ENCODE results near the gene NT5M.

NT5M gene

GRCh38 chr17:17384291-17384615 lies 81.1 kb downstream of the NT5M start:
- H4K91ac ChIP-seq (ENCODE audit: low read depth, low read length), result no peak overlapping the region
- H2BK12ac ChIP-seq (ENCODE audit: low read length), result no peak overlapping the region
- no peak overlapping the region for H3K4me3 ChIP-seq (ENCODE audit: low read depth, low read length)
- H3K23ac ChIP-seq (ENCODE audit: low read length), result no peak overlapping the region
- H3K27me3 ChIP-seq (ENCODE audit: insufficient read depth, low read length), result no peaks in the 10 kb centered on the region
- no peak for DNase-seq
- WGBS (ENCODE audit: extremely low coverage, insufficient coverage, insufficient read length), result no CpG with 5 or more reads among the region's 6 CpGs
- peaks cover 1% of the 10 kb centered on the region for H3K79me2 ChIP-seq (ENCODE audit: control insufficient read depth, insufficient read depth, low read length, poor library complexity)
- no peak overlapping the region for H4K8ac ChIP-seq (ENCODE audit: low read depth, low read length)
- no peak overlapping the region for H3K14ac ChIP-seq (ENCODE audit: low read length)
- H2BK5ac ChIP-seq (ENCODE audit: low read depth, low read length, poor library complexity), result no peak overlapping the region
- no peaks in the 10 kb centered on the region for H3K36me3 ChIP-seq (ENCODE audit: control insufficient read depth in 1 of 2, insufficient read depth in 2 of 2, low read length in 2 of 2)
- no peak overlapping the region for H4K12ac ChIP-seq (ENCODE audit: low read depth, low read length)
- no peak overlapping the region for H2AFZ ChIP-seq (ENCODE audit: insufficient read depth, low read length, poor library complexity)
- peaks cover 2% of the 10 kb centered on the region for H3K9me3 ChIP-seq (ENCODE audit: insufficient read depth, low read depth, low read length)
- H3K4ac ChIP-seq (ENCODE audit: low read depth, low read length), result no peak overlapping the region
- H2AK5ac ChIP-seq (ENCODE audit: low read length), result no peak overlapping the region
- no peak overlapping the region for H3K27ac ChIP-seq (ENCODE audit: low read depth, low read length)
- H3K4me2 ChIP-seq (ENCODE audit: low read length), result no peak overlapping the region
- no peak overlapping the region for H2BK120ac ChIP-seq (ENCODE audit: insufficient read depth, low read length, poor library complexity)
- no peak overlapping the region for H3K9ac ChIP-seq (ENCODE audit: low read length)
- H3K79me1 ChIP-seq (ENCODE audit: low read length), result no peaks in the 10 kb centered on the region
- no peak overlapping the region for H3K18ac ChIP-seq (ENCODE audit: low read length)
- H3K4me1 ChIP-seq (ENCODE audit: control insufficient read depth in 1 of 2, insufficient read depth in 2 of 2, low read length in 2 of 2), result peaks cover 12 to 13% of the 10 kb centered on the region in 2 experiments

DNA sequence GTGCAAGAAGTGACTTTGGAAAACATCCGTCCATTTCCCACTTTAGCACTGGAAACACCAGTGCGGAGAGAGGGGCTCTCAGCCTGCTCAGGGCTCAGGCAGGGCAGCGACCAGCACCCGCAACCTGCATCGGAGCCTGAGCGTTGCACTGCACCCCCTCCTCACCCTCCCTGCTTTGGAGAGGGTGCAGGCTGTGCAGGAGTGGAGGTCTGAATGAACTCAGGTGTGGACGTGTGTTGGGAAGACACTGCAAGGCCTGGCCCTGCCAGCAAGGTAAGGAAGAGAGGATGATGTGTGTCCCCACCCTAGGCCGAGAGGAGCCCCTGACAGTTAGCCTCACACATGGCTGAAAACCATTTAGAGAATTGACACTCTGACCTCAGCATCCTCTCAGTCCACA lies 81.8 kb downstream of the NT5M start:
- no peak overlapping the region for H3K18ac ChIP-seq (ENCODE audit: low read length)
- H3K14ac ChIP-seq (ENCODE audit: low read length), result no peak overlapping the region
- no peak overlapping the region for H2BK5ac ChIP-seq (ENCODE audit: low read depth, low read length, poor library complexity)
- H3K27ac ChIP-seq (ENCODE audit: low read depth, low read length), result no peak overlapping the region
- H3K79me2 ChIP-seq (ENCODE audit: control insufficient read depth, insufficient read depth, low read length, poor library complexity), result peaks cover 1% of the 10 kb centered on the region
- peaks cover 9% of the 10 kb centered on the region in 2 experiments for H3K4me1 ChIP-seq (ENCODE audit: control insufficient read depth in 1 of 2, insufficient read depth in 2 of 2, low read length in 2 of 2)
- H4K12ac ChIP-seq (ENCODE audit: low read depth, low read length), result no peak overlapping the region
- WGBS (ENCODE audit: extremely low coverage, insufficient coverage, insufficient read length), result no CpG with 5 or more reads among the region's 8 CpGs
- H4K91ac ChIP-seq (ENCODE audit: low read depth, low read length), result no peak overlapping the region
- H3K4ac ChIP-seq (ENCODE audit: low read depth, low read length), result no peak overlapping the region
- no peak overlapping the region for H2AFZ ChIP-seq (ENCODE audit: insufficient read depth, low read length, poor library complexity)
- H2BK120ac ChIP-seq (ENCODE audit: insufficient read depth, low read length, poor library complexity), result no peak overlapping the region
- no peak overlapping the region for H3K4me2 ChIP-seq (ENCODE audit: low read length)
- H3K23ac ChIP-seq (ENCODE audit: low read length), result no peak overlapping the region
- no peak overlapping the region for H2BK12ac ChIP-seq (ENCODE audit: low read length)
- no peak overlapping the region for H2AK5ac ChIP-seq (ENCODE audit: low read length)
- no peak for DNase-seq
- peaks cover 2% of the 10 kb centered on the region for H3K9me3 ChIP-seq (ENCODE audit: insufficient read depth, low read depth, low read length)
- no peak overlapping the region for H3K9ac ChIP-seq (ENCODE audit: low read length)
- no peak overlapping the region for H4K8ac ChIP-seq (ENCODE audit: low read depth, low read length)
- H3K27me3 ChIP-seq (ENCODE audit: insufficient read depth, low read length), result no peaks in the 10 kb centered on the region
- no peak overlapping the region for H3K4me3 ChIP-seq (ENCODE audit: low read depth, low read length)
- H3K36me3 ChIP-seq (ENCODE audit: control insufficient read depth in 1 of 2, insufficient read depth in 2 of 2, low read length in 2 of 2), result no peaks in the 10 kb centered on the region
- no peaks in the 10 kb centered on the region for H3K79me1 ChIP-seq (ENCODE audit: low read length)

DNA sequence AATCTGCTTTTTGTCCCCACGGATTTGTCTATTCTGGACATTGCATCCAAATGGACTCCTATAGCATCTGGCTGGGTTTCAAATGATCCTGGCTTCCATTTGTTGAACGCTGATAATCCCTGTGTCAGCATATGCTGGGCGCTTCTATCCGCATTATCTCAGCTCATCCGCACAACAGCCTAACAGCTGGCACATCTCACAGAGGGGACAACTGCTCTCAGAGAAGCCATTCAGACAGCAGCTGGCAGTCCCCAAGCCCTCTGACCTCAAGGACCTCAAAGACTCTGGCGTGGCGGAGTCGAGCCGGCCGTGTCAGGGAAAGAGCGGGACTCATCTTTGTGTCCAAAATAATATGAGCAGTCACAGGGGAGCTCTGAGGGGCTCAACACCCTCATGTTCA lies 82.3 kb downstream of the NT5M start:
- H4K8ac ChIP-seq (ENCODE audit: low read depth, low read length), result no peak overlapping the region
- H4K12ac ChIP-seq (ENCODE audit: low read depth, low read length), result no peak overlapping the region
- no peak overlapping the region for H4K91ac ChIP-seq (ENCODE audit: low read depth, low read length)
- H2AK5ac ChIP-seq (ENCODE audit: low read length), result no peak overlapping the region
- H3K4me3 ChIP-seq (ENCODE audit: low read depth, low read length), result no peak overlapping the region
- H3K9me3 ChIP-seq (ENCODE audit: insufficient read depth, low read depth, low read length), result no peaks in the 10 kb centered on the region
- no peak overlapping the region for H3K4me2 ChIP-seq (ENCODE audit: low read length)
- H2BK12ac ChIP-seq (ENCODE audit: low read length), result no peak overlapping the region
- no peak overlapping the region for H2BK120ac ChIP-seq (ENCODE audit: insufficient read depth, low read length, poor library complexity)
- H3K27ac ChIP-seq (ENCODE audit: low read depth, low read length), result no peak overlapping the region
- WGBS (ENCODE audit: extremely low coverage, insufficient coverage, insufficient read length), result no CpG with 5 or more reads among the region's 11 CpGs
- H2AFZ ChIP-seq (ENCODE audit: insufficient read depth, low read length, poor library complexity), result no peak overlapping the region
- no peaks in the 10 kb centered on the region for H3K79me1 ChIP-seq (ENCODE audit: low read length)
- no peak overlapping the region for H3K9ac ChIP-seq (ENCODE audit: low read length)
- no peaks in the 10 kb centered on the region for H3K36me3 ChIP-seq (ENCODE audit: control insufficient read depth in 1 of 2, insufficient read depth in 2 of 2, low read length in 2 of 2)
- H3K27me3 ChIP-seq (ENCODE audit: insufficient read depth, low read length), result no peaks in the 10 kb centered on the region
- no peak overlapping the region for H3K4ac ChIP-seq (ENCODE audit: low read depth, low read length)
- no peak overlapping the region for H2BK5ac ChIP-seq (ENCODE audit: low read depth, low read length, poor library complexity)
- peaks cover 1% of the 10 kb centered on the region for H3K79me2 ChIP-seq (ENCODE audit: control insufficient read depth, insufficient read depth, low read length, poor library complexity)
- no peak overlapping the region for H3K18ac ChIP-seq (ENCODE audit: low read length)
- H3K4me1 ChIP-seq (ENCODE audit: control insufficient read depth in 1 of 2, insufficient read depth in 2 of 2, low read length in 2 of 2), result peaks cover 9% of the 10 kb centered on the region in 2 experiments
- DNase-seq, result no peak
- no peak overlapping the region for H3K23ac ChIP-seq (ENCODE audit: low read length)
- H3K14ac ChIP-seq (ENCODE audit: low read length), result no peak overlapping the region

DNA sequence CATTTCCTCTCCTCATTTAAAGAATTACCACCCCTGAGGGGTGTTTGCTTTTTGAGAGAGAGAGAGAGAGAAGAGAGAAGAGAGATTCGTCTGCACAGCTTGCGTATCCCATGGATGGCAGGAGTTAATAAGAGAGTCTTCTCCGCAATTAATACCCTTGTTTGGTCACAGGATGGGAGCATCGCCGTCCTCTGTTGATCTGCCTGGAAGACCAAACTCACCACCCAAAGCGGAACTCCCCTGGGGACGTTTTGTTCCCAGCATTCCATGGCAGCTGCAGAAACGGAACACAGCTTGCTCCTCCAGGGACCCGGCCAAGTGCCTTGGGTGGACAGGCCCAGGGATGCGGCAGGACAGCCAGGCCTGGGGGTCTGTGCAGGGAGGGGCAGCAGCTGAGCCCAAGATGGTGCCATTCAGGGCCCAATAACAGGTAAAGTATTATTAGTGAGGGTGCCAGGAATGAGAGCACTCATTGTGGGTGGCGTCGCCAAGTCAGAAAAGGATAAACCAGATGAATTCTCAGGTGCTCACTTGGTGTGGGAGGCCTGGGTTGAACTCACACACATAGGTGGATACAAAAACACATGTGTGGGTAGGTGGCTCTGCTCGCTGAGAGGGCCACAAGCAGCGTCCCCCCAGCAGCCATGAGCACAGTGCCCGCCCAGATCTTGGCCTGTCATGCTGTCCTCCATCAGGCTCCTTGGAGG lies 83.1 kb downstream of the NT5M start:
- Histone ChIP-seq H3K36me3 (ENCODE audit: control insufficient read depth in 1 of 2, insufficient read depth in 2 of 2, low read length in 2 of 2) (no peaks in the 10 kb centered on the region), H3K4me1 (ENCODE audit: control insufficient read depth in 1 of 2, insufficient read depth in 2 of 2, low read length in 2 of 2) (peaks cover 9% of the 10 kb centered on the region in 2 experiments), H2AK5ac (ENCODE audit: low read length) (no peak overlapping the region), H4K91ac (ENCODE audit: low read depth, low read length) (no peak overlapping the region), H2BK120ac (ENCODE audit: insufficient read depth, low read length, poor library complexity) (no peak overlapping the region), H2BK12ac (ENCODE audit: low read length) (no peak overlapping the region), H4K12ac (ENCODE audit: low read depth, low read length) (no peak overlapping the region), H2AFZ (ENCODE audit: insufficient read depth, low read length, poor library complexity) (no peak overlapping the region), H3K4ac (ENCODE audit: low read depth, low read length) (no peak overlapping the region), H3K27me3 (ENCODE audit: insufficient read depth, low read length) (no peaks in the 10 kb centered on the region), H2BK5ac (ENCODE audit: low read depth, low read length, poor library complexity) (no peak overlapping the region), H3K79me1 (ENCODE audit: low read length) (no peaks in the 10 kb centered on the region), H3K27ac (ENCODE audit: low read depth, low read length) (no peak overlapping the region), H3K14ac (ENCODE audit: low read length) (no peak overlapping the region), H3K23ac (ENCODE audit: low read length) (no peak overlapping the region), H3K4me3 (ENCODE audit: low read depth, low read length) (no peak overlapping the region), H3K9me3 (ENCODE audit: insufficient read depth, low read depth, low read length) (no peaks in the 10 kb centered on the region), H4K8ac (ENCODE audit: low read depth, low read length) (no peak overlapping the region), H3K79me2 (ENCODE audit: control insufficient read depth, insufficient read depth, low read length, poor library complexity) (peaks cover 1% of the 10 kb centered on the region), H3K9ac (ENCODE audit: low read length) (no peak overlapping the region), H3K4me2 (ENCODE audit: low read length) (no peak overlapping the region), H3K18ac (ENCODE audit: low read length) (no peak overlapping the region)
- DNase-seq, result no peak
- WGBS (ENCODE audit: extremely low coverage, insufficient coverage, insufficient read length), result no CpG with 5 or more reads among the region's 15 CpGs
